ENCODE data around the gene RBM47.
"Not testable (repeated sequence)": the region's sequence is repeated elsewhere in the genome, so short reads cannot be mapped to it uniquely, and the experiment has no call there.

The RBM47 gene

GRCh38 chr4:40562208-40562607 lies 67.5 kb downstream of the RBM47 start:
- DNase-seq (ENCODE audit: low read depth in 2 of 2): no peak

GRCh38 chr4:40561543-40562177 lies 68.0 kb downstream of the RBM47 start:
- DNase-seq (ENCODE audit: low read depth in 2 of 2): not testable (repeated sequence)

- DNase-seq (ENCODE audit: low read depth in 2 of 2): no peak
These were observed 69.8 kb downstream of the RBM47 start for GRCh38 chr4:40559585-40560465.

GRCh38 chr4:40557736-40558135 lies 71.9 kb downstream of the RBM47 start:
- no peak for DNase-seq (ENCODE audit: low read depth in 2 of 2)

GRCh38 chr4:40555176-40555900 lies 74.3 kb downstream of the RBM47 start:
- no peak for DNase-seq (ENCODE audit: low read depth in 2 of 2)

GRCh38 chr4:40554641-40555040 lies 75.0 kb downstream of the RBM47 start:
- not testable (repeated sequence) for DNase-seq (ENCODE audit: low read depth in 2 of 2)

- no peak for DNase-seq (ENCODE audit: low read depth in 2 of 2)
These were observed 75.7 kb downstream of the RBM47 start for GRCh38 chr4:40553995-40554394.

GRCh38 chr4:40552536-40552935 lies 77.1 kb downstream of the RBM47 start:
- no peak for DNase-seq (ENCODE audit: low read depth in 2 of 2)

- DNase-seq (ENCODE audit: low read depth in 2 of 2): not testable (repeated sequence)
These were observed 78.0 kb downstream of the RBM47 start for GRCh38 chr4:40551568-40552136.

- peak in 1 of 2 donors; percentile 13 for DNase-seq (ENCODE audit: low read depth in 2 of 2)
These were observed 78.7 kb downstream of the RBM47 start for GRCh38 chr4:40550948-40551462.

GRCh38 chr4:40550196-40550595 lies 79.5 kb downstream of the RBM47 start:
- DNase-seq (ENCODE audit: low read depth in 2 of 2): no peak

GRCh38 chr4:40548256-40548655 lies 81.4 kb downstream of the RBM47 start:
- DNase-seq (ENCODE audit: low read depth in 2 of 2): no peak

- no peak for DNase-seq (ENCODE audit: low read depth in 2 of 2)
These were observed 81.9 kb downstream of the RBM47 start for GRCh38 chr4:40547789-40548132.

GRCh38 chr4:40546969-40547788 lies 82.5 kb downstream of the RBM47 start:
- no peak for DNase-seq (ENCODE audit: low read depth in 2 of 2)

- no peak for DNase-seq (ENCODE audit: low read depth in 2 of 2)
These were observed 83.2 kb downstream of the RBM47 start for GRCh38 chr4:40546506-40546905.

GRCh38 chr4:40545487-40545886 lies 84.2 kb downstream of the RBM47 start:
- DNase-seq (ENCODE audit: low read depth in 2 of 2): not testable (repeated sequence)

GRCh38 chr4:40544221-40544620 lies 85.4 kb downstream of the RBM47 start:
- DNase-seq (ENCODE audit: low read depth in 2 of 2): no peak

- DNase-seq (ENCODE audit: low read depth in 2 of 2): no peak
These were observed 88.9 kb downstream of the RBM47 start for GRCh38 chr4:40540800-40541199.

- no peak for DNase-seq (ENCODE audit: low read depth in 2 of 2)
These were observed 93.6 kb downstream of the RBM47 start for GRCh38 chr4:40536032-40536431.

- no peak for DNase-seq (ENCODE audit: low read depth in 2 of 2)
These were observed 98.0 kb downstream of the RBM47 start for GRCh38 chr4:40531636-40532023.

- no peak for DNase-seq (ENCODE audit: low read depth in 2 of 2)
These were observed 98.6 kb downstream of the RBM47 start for GRCh38 chr4:40530961-40531635.

All from stimulated activated CD4-positive, alpha-beta T cell treated with anti-CD3 and anti-CD28 coated beads, Interleukin-1b, Interleukin-23, amount 100 ng/mL, for 4 hours (primary cell).